B cell (primary cell): ENCODE data around the gene GORAB. TPM values are rescaled to one million over a fixed set of nuclear protein-coding genes. Genes with fewer than 3 reads are reported as not detected.

ENCODE experiments used
- ATAC-seq: fragments of 200-7000 bp; cut with Tn5 transposase; one replicate; pipeline ENCODE4 v1.10.0; 2021; ENCODE audit warnings: low read depth, mild to moderate bottlenecking, moderate number of reproducible peaks, moderate library complexity
- CTCF ChIA-PET: fragments of 350-600 bp; sonication (Branson Sonifier 250); formaldehyde crosslinking; loops from one replicate; lab custom pipeline; 2021; ENCODE audit warnings: antibody characterized with exemption, inconsistent platforms; lab: Charles Lee
- POLR2A ChIA-PET: fragments of 350-600 bp; sonication (Branson Sonifier 250); formaldehyde crosslinking; loops from one replicate; lab custom pipeline; 2021; ENCODE audit warnings: antibody characterized with exemption; lab: Charles Lee
- DNase-seq: peaks from one replicate; pipeline ENCODE4 v3.0.0; 2013
- H2AFZ ChIP-seq: 2 replicates; pipeline ENCODE4 v1.6.1; 2012; ENCODE audit warnings: mild to moderate bottlenecking, low read depth, low read length; ENCODE audit not compliant: insufficient read depth, poor library complexity, severe bottlenecking
- H3K27ac ChIP-seq, 2 donors: 1 replicate in 1 of 2; 2 replicates in 1 of 2; pipeline ENCODE4 v1.5.1; 2012 to 2013; ENCODE audit warnings: low read length in 2 of 2, mild to moderate bottlenecking in 2 of 2, moderate library complexity in 1 of 2
- H3K27me3 ChIP-seq, 4 experiments: fragments of 200-600 bp in 1 of 4; sonication (generic) in 1 of 4; replicated peaks in 1 of 4; 1 replicate in 2 of 4; 2 replicates in 2 of 4; pipeline versions ENCODE4 v1.6.1 to v1.7.0; 2013 to 2016; ENCODE audit warnings: low read length in 3 of 4, mild to moderate bottlenecking in 2 of 4, mixed read lengths in 1 of 4, moderate library complexity in 1 of 4; ENCODE audit not compliant: insufficient read depth in 4 of 4, control insufficient read depth in 3 of 4; ENCODE audit errors: control extremely low read depth in 1 of 4
- H3K36me3 ChIP-seq, 2 experiments: replicated peaks in 1 of 2; 1 replicate in 1 of 2; 2 replicates in 1 of 2; pipeline versions ENCODE4 v1.6.1 to v1.7.1; 2013; ENCODE audit warnings: low read length in 1 of 2; ENCODE audit not compliant: insufficient read depth in 2 of 2, control insufficient read depth in 1 of 2; ENCODE audit errors: control extremely low read depth in 1 of 2, extremely low read depth in 1 of 2
- H3K4me1 ChIP-seq, 2 donors: fragments of 200-600 bp in 1 of 2; sonication (generic) in 1 of 2; 1 replicate in 1 of 2; 2 replicates in 1 of 2; pipeline versions ENCODE4 v1.5.1 to v1.6.1; 2013 to 2017; ENCODE audit warnings: low read length in 2 of 2; ENCODE audit not compliant: control insufficient read depth in 2 of 2, insufficient read depth in 2 of 2
- H3K4me2 ChIP-seq: replicated peaks from 2 replicates; pipeline ENCODE3; 2012; ENCODE audit warnings: mild to moderate bottlenecking, low read depth, low read length; ENCODE audit not compliant: poor library complexity, severe bottlenecking
- H3K4me3 ChIP-seq, 5 experiments: fragments of 200-600 bp in 1 of 5; sonication (generic) in 1 of 5; 1 replicate in 3 of 5; 2 replicates in 2 of 5; pipeline versions ENCODE4 v1.5.1 to v1.7.0; 2011 to 2016; ENCODE audit warnings: low read length in 4 of 5, mild to moderate bottlenecking in 4 of 5, low read depth in 2 of 5, control low read depth in 1 of 5, moderate library complexity in 1 of 5; ENCODE audit not compliant: insufficient read depth in 1 of 5; ENCODE audit errors: control extremely low read depth in 1 of 5, extremely low read depth in 1 of 5
- H3K79me2 ChIP-seq: fragments of 200-600 bp; sonication (generic); one replicate; pipeline ENCODE4 v1.6.0; 2016; ENCODE audit warnings: low read length; ENCODE audit not compliant: control insufficient read depth, insufficient read depth
- H3K9ac ChIP-seq: fragments of 200-600 bp; sonication (generic); 2 replicates; pipeline ENCODE4 v1.6.1; 2017; ENCODE audit warnings: mild to moderate bottlenecking, low read length, moderate library complexity
- H3K9me3 ChIP-seq, 3 donors: one replicate each; pipeline versions ENCODE4 v1.6.1 to v1.7.1; 2013; ENCODE audit warnings: low read length in 2 of 3; ENCODE audit not compliant: control insufficient read depth in 2 of 3, insufficient read depth in 1 of 3; ENCODE audit errors: control extremely low read depth in 1 of 3
- H4K20me1 ChIP-seq: 2 replicates; pipeline ENCODE4 v1.6.0; 2012; ENCODE audit warnings: mild to moderate bottlenecking, low read length; ENCODE audit not compliant: insufficient read depth, control insufficient read depth, poor library complexity, severe bottlenecking
- H3K27ac Mint-ChIP-seq: one replicate; pipeline ENCODE4 v1.8.0; 2021; ENCODE audit warnings: mixed read lengths
- H3K27me3 Mint-ChIP-seq: one replicate; pipeline ENCODE4 v1.8.0; 2021; ENCODE audit warnings: mixed read lengths
- H3K4me1 Mint-ChIP-seq: one replicate; pipeline ENCODE4 v1.8.0; 2021; ENCODE audit warnings: mixed read lengths
- H3K4me3 Mint-ChIP-seq: one replicate; pipeline ENCODE4 v1.8.0; 2021; ENCODE audit warnings: mixed read lengths
- H3K9me3 Mint-ChIP-seq: one replicate; pipeline ENCODE4 v1.8.0; 2022; ENCODE audit warnings: mixed read lengths; ENCODE audit not compliant: insufficient read depth
- CTCF ChIP-seq: fragments of 200-600 bp; IDR thresholded peaks from one replicate; pipeline ENCODE4 v1.8.0; 2022; ENCODE audit warnings: antibody characterized with exemption, mild to moderate bottlenecking
- EZH2 ChIP-seq: IDR thresholded peaks from 2 replicates; pipeline ENCODE4 v1.6.1; 2012; ENCODE audit warnings: borderline replicate concordance, low read depth, mild to moderate bottlenecking, moderate library complexity, low read length; ENCODE audit not compliant: insufficient read depth, poor library complexity, severe bottlenecking
- WGBS: methylation state at CpG from one replicate; pipeline ENCODE4 v1.1.5; 2013; ENCODE audit warnings: missing lambda C conversion rate; ENCODE audit not compliant: insufficient coverage; 5-methylcytosine and 5-hydroxymethylcytosine counted together
- intact Hi-C: fragments of 100-400 bp; cut with micrococcal nuclease; formaldehyde crosslinking; loops from one replicate; pipeline ENCODE4 v1.10.0; 2022
- polyA plus RNA-seq: library from polyadenylated mRNA; depleted of rRNA; stranded (reverse); fragments of >200 nt; gene quantifications from 2 replicates; pipeline ENCODE4 v1.2.3, GENCODE V29; 2012
- total RNA-seq, 2 donors: library from RNA; stranded (reverse); fragments of 120-200 nt in 1 of 2; gene quantifications; 1 replicate in 1 of 2; 2 replicates in 1 of 2; pipeline versions ENCODE4 v1.2.3 to v1.2.4, GENCODE V29; 2013 to 2022

GORAB gene
- total and polyA plus RNA-seq, 2 donors (not counting 1 experiment from before 2014, with no cell fraction given): 15.1 to 24.2 TPM

- DNase-seq (no peak), ATAC-seq (no peak)
- no peaks in the 10 kb centered on the region for H3K4me1 Mint-ChIP-seq
- intact Hi-C loops: no loop called here
- H3K27me3 Mint-ChIP-seq: no peaks in the 10 kb centered on the region
- H3K9me3 ChIP-seq: peaks cover 0 to 16% (median 13%) of the 10 kb centered on the region in 3 donors
- no CpG with 5 or more reads among the region's 1 CpG for WGBS
- no peaks in the 10 kb centered on the region for H3K4me1 ChIP-seq
- no peak overlapping the region for H2AFZ ChIP-seq
- no peak overlapping the region for H3K4me3 ChIP-seq
- TF ChIP-seq CTCF (no peak), EZH2 (no peak)
- no peak overlapping the region for H3K27ac Mint-ChIP-seq
- no peaks in the 10 kb centered on the region for H3K27me3 ChIP-seq
- H3K4me2 ChIP-seq: no peak overlapping the region
- H4K20me1 ChIP-seq: no peaks in the 10 kb centered on the region
- no peak overlapping the region for H3K27ac ChIP-seq
- H3K9me3 Mint-ChIP-seq: peaks cover 27% of the 10 kb centered on the region
- no peaks in the 10 kb centered on the region for H3K36me3 ChIP-seq
- no peaks in the 10 kb centered on the region for H3K79me2 ChIP-seq
- H3K9ac ChIP-seq: no peak overlapping the region
- ChIA-PET CTCF (no interaction called here), POLR2A (no interaction called here)
- no peak overlapping the region for H3K4me3 Mint-ChIP-seq
Measured at GRCh38 chr1:170598618-170599017, 66.7 kb downstream of the GORAB start.

- DNase-seq: no peak
- Histone ChIP-seq H3K27me3 (no peaks in the 10 kb centered on the region), H4K20me1 (no peaks in the 10 kb centered on the region), H2AFZ (no peak overlapping the region), H3K79me2 (no peaks in the 10 kb centered on the region), H3K36me3 (no peaks in the 10 kb centered on the region), H3K4me1 (no peaks in the 10 kb centered on the region), H3K4me2 (no peak overlapping the region), H3K4me3 (no peak overlapping the region), H3K9ac (no peak overlapping the region), H3K27ac (no peak overlapping the region), H3K9me3 (peaks cover 0 to 16% (median 15%) of the 10 kb centered on the region in 3 donors)
- ChIA-PET CTCF (no interaction called here), POLR2A (no interaction called here)
- H3K4me3 Mint-ChIP-seq: no peak overlapping the region
- TF ChIP-seq CTCF (no peak), EZH2 (no peak)
- H3K27me3 Mint-ChIP-seq: no peaks in the 10 kb centered on the region
- intact Hi-C loops: no loop called here
- no peaks in the 10 kb centered on the region for H3K4me1 Mint-ChIP-seq
- H3K9me3 Mint-ChIP-seq: peaks cover 27% of the 10 kb centered on the region
- ATAC-seq: no peak
- no peak overlapping the region for H3K27ac Mint-ChIP-seq
Measured at GRCh38 chr1:170599033-170599432, 67.1 kb downstream of the GORAB start.
